Ascending aorta (tissue), 2 donors: Measurements from ENCODE around the gene PTPRN2. TPM values are rescaled to one million over a fixed set of nuclear protein-coding genes. Genes with fewer than 3 reads are reported as not detected.

Source experiments
- DNase-seq, 2 donors: peaks; one replicate each; pipeline ENCODE4 v3.0.0-alpha.2; 2019; ENCODE audit warnings: low spot score in 2 of 2
- H3K27ac ChIP-seq, 2 donors: fragments of 200-600 bp; sonication (generic); one replicate each; pipeline ENCODE4 v1.5.1; 2016 to 2017; ENCODE audit warnings: mild to moderate bottlenecking in 1 of 2
- H3K27me3 ChIP-seq: fragments of 200-600 bp; sonication (generic); one replicate; pipeline ENCODE4 v1.5.1; 2017
- H3K36me3 ChIP-seq, 2 donors: fragments of 200-600 bp; sonication (generic); one replicate each; pipeline ENCODE4 v1.5.1; 2016
- H3K4me1 ChIP-seq, 2 donors: fragments of 200-600 bp; sonication (generic); one replicate each; pipeline ENCODE4 v1.5.1; 2016 to 2017; ENCODE audit warnings: mild to moderate bottlenecking in 1 of 2
- H3K4me3 ChIP-seq, 2 donors: fragments of 200-600 bp; sonication (generic); one replicate each; pipeline ENCODE4 v1.5.1; 2016 to 2017; ENCODE audit warnings: mild to moderate bottlenecking in 1 of 2
- H3K9me3 ChIP-seq, 2 donors: fragments of 200-600 bp; sonication (generic); one replicate each; pipeline ENCODE4 v1.5.1; 2016
- CTCF ChIP-seq, 3 experiments: fragments of 200-600 bp in 2 of 3; fragments of 450-650 bp in 1 of 3; sonication (generic) in 2 of 3; IDR thresholded peaks; one replicate each; pipeline ENCODE4 v1.5.1; 2016 to 2019; ENCODE audit warnings: antibody characterized with exemption in 3 of 3, mild to moderate bottlenecking in 1 of 3, moderate library complexity in 1 of 3
- intact Hi-C: fragments of 100-400 bp; cut with DNase I; formaldehyde crosslinking; loops from one replicate; pipeline ENCODE4 v1.15.1; 2023
- total RNA-seq: library from RNA; depleted of rRNA; stranded (reverse); fragments of >200 nt; gene quantifications from one replicate; pipeline ENCODE4 v1.1.0, GENCODE V29; 2016

The PTPRN2 gene
- total RNA-seq, 1 donor from 2014 or later, result 7.3 TPM

GRCh38 chr7:157853789-157854065, 733.9 kb downstream of the PTPRN2 start:
- Histone ChIP-seq H3K4me3 (no peak overlapping the region), H3K4me1 (no peaks in the 10 kb centered on the region), H3K27ac (no peak overlapping the region), H3K36me3 (no peaks in the 10 kb centered on the region), H3K27me3 (no peaks in the 10 kb centered on the region), H3K9me3 (no peaks in the 10 kb centered on the region)
- intact Hi-C loops, result no loop called here
- TF ChIP-seq CTCF (IDR thresholded peaks at IDR 0.05), result no peak
- no peak for DNase-seq

- Histone ChIP-seq H3K4me1 (no peaks in the 10 kb centered on the region), H3K9me3 (no peaks in the 10 kb centered on the region), H3K4me3 (no peak overlapping the region), H3K27me3 (no peaks in the 10 kb centered on the region), H3K27ac (no peak overlapping the region), H3K36me3 (no peaks in the 10 kb centered on the region)
- intact Hi-C loops, result no loop called here
- TF ChIP-seq CTCF (IDR thresholded peaks at IDR 0.05), result no peak
- no peak for DNase-seq
Observed at GRCh38 chr7:157853076-157853788, 734.4 kb downstream of the PTPRN2 start.

GRCh38 chr7:157851501-157852067, 736.0 kb downstream of the PTPRN2 start:
- Histone ChIP-seq H3K36me3 (no peaks in the 10 kb centered on the region), H3K4me3 (peak overlapping the region in 1 of 2 donors; percentile 44), H3K4me1 (no peaks in the 10 kb centered on the region), H3K27ac (no peak overlapping the region), H3K9me3 (no peaks in the 10 kb centered on the region), H3K27me3 (no peaks in the 10 kb centered on the region)
- no peak for TF ChIP-seq CTCF (IDR thresholded peaks at IDR 0.05)
- peak in 1 of 2 donors; percentile 15 for DNase-seq
- intact Hi-C loops, result no loop called here

GRCh38 chr7:157850481-157851444, 736.9 kb downstream of the PTPRN2 start:
- Histone ChIP-seq H3K36me3 (no peaks in the 10 kb centered on the region), H3K4me3 (no peak overlapping the region), H3K27me3 (no peaks in the 10 kb centered on the region), H3K27ac (no peak overlapping the region), H3K4me1 (no peaks in the 10 kb centered on the region), H3K9me3 (no peaks in the 10 kb centered on the region)
- no peak for TF ChIP-seq CTCF (IDR thresholded peaks at IDR 0.05)
- DNase-seq, result no peak
- intact Hi-C loops, result no loop called here

- intact Hi-C loops, result no loop called here
- H3K27ac ChIP-seq, result no peak overlapping the region
- H3K27me3 ChIP-seq, result no peaks in the 10 kb centered on the region
- H3K9me3 ChIP-seq, result no peaks in the 10 kb centered on the region
- H3K4me3 ChIP-seq, result no peak overlapping the region
- no peak for TF ChIP-seq CTCF (IDR thresholded peaks at IDR 0.05)
- no peaks in the 10 kb centered on the region for H3K4me1 ChIP-seq
- DNase-seq, result no peak
- no peaks in the 10 kb centered on the region for H3K36me3 ChIP-seq
Observed at GRCh38 chr7:157849726-157850125, 737.9 kb downstream of the PTPRN2 start.
